ENCODE results near the gene ZNF362.

GRCh38 chr1:33294071-33295010, 38.0 kb downstream of the ZNF362 start:
- TF ChIP-seq POLR2A (IDR thresholded peaks at IDR 0.05) (no peak), CTCF (IDR thresholded peaks at IDR 0.05) (no peak)
